H9 (cell line): Measurements from ENCODE around the gene EHF. TPM values are rescaled to one million over a fixed set of nuclear protein-coding genes. Genes with fewer than 3 reads are reported as not detected.

Source experiments
- DNase-seq: peaks from one replicate; pipeline ENCODE4 v3.0.0-alpha.2; 2017
- H2AFZ ChIP-seq: one replicate; pipeline ENCODE4 v1.6.1; 2013; ENCODE audit warnings: mild to moderate bottlenecking, low read length, control low read depth, moderate library complexity
- H2AK5ac ChIP-seq: 2 replicates; pipeline ENCODE4 v1.6.1; 2013; ENCODE audit warnings: low read length, control low read depth, mixed read lengths; ENCODE audit not compliant: insufficient read length
- H2BK120ac ChIP-seq: one replicate; pipeline ENCODE4 v1.6.1; 2013; ENCODE audit warnings: low read depth, mild to moderate bottlenecking, low read length, control low read depth, inconsistent platforms; ENCODE audit not compliant: poor library complexity, severe bottlenecking
- H2BK12ac ChIP-seq: 2 replicates; pipeline ENCODE4 v1.6.1; 2013; ENCODE audit warnings: low read length, control low read depth, mixed read lengths, low read depth; ENCODE audit not compliant: insufficient read length
- H2BK15ac ChIP-seq: 2 replicates; pipeline ENCODE4 v1.6.1; 2013; ENCODE audit warnings: low read depth, low read length, control low read depth
- H2BK20ac ChIP-seq: one replicate; pipeline ENCODE4 v1.6.1; 2013; ENCODE audit warnings: low read depth, mild to moderate bottlenecking, low read length, control low read depth, inconsistent platforms; ENCODE audit not compliant: poor library complexity, severe bottlenecking
- H2BK5ac ChIP-seq: 2 replicates; pipeline ENCODE4 v1.6.1; 2013; ENCODE audit warnings: low read length, control low read depth, mixed read lengths; ENCODE audit not compliant: insufficient read length
- H3K14ac ChIP-seq: 2 replicates; pipeline ENCODE4 v1.6.1; 2013; ENCODE audit warnings: low read length, control low read depth; ENCODE audit not compliant: insufficient read depth
- H3K18ac ChIP-seq: 2 replicates; pipeline ENCODE4 v1.6.1; 2013; ENCODE audit warnings: low read depth, mild to moderate bottlenecking, mixed read lengths, low read length, control low read depth; ENCODE audit not compliant: insufficient read length
- H3K23ac ChIP-seq: 2 replicates; pipeline ENCODE4 v1.6.1; 2013; ENCODE audit warnings: low read length, control low read depth, mixed read lengths, low read depth; ENCODE audit not compliant: insufficient read length
- H3K23me2 ChIP-seq: 2 replicates; pipeline ENCODE4 v1.6.1; 2013; ENCODE audit warnings: low read depth, mild to moderate bottlenecking, mixed read lengths, low read length, control low read depth; ENCODE audit not compliant: insufficient read length, poor library complexity, severe bottlenecking
- H3K27ac ChIP-seq: 2 replicates; pipeline ENCODE4 v1.5.1; 2013; ENCODE audit warnings: low read length, control low read depth, mixed read lengths, low read depth; ENCODE audit not compliant: insufficient read length
- H3K27me3 ChIP-seq: 2 replicates; pipeline ENCODE4 v1.6.1; 2013; ENCODE audit warnings: low read length, control low read depth, inconsistent platforms; ENCODE audit not compliant: insufficient read depth
- H3K4ac ChIP-seq: 2 replicates; pipeline ENCODE4 v1.6.1; 2013; ENCODE audit warnings: low read depth, mild to moderate bottlenecking, control low read depth, inconsistent platforms, low read length, moderate library complexity
- H3K4me1 ChIP-seq: 2 replicates; pipeline ENCODE4 v1.6.1; 2013; ENCODE audit warnings: low read length, control low read depth, inconsistent platforms; ENCODE audit not compliant: insufficient read depth
- H3K4me2 ChIP-seq: 2 replicates; pipeline ENCODE4 v1.6.1; 2013; ENCODE audit warnings: low read length, control low read depth, mixed read lengths; ENCODE audit not compliant: insufficient read length, insufficient read depth
- H3K56ac ChIP-seq: 2 replicates; pipeline ENCODE4 v1.6.1; 2013; ENCODE audit warnings: low read depth, mild to moderate bottlenecking, mixed read lengths, low read length, control low read depth; ENCODE audit not compliant: insufficient read length
- H3K79me1 ChIP-seq: 2 replicates; pipeline ENCODE4 v1.6.1; 2013; ENCODE audit warnings: low read depth, mild to moderate bottlenecking, moderate library complexity, low read length, control low read depth, inconsistent platforms; ENCODE audit not compliant: insufficient read depth, poor library complexity, severe bottlenecking
- H3K79me2 ChIP-seq: 2 replicates; pipeline ENCODE4 v1.6.1; 2013; ENCODE audit warnings: low read length, control low read depth, inconsistent platforms; ENCODE audit not compliant: insufficient read depth
- H3K9ac ChIP-seq: 2 replicates; pipeline ENCODE4 v1.6.1; 2013; ENCODE audit warnings: low read length, control low read depth, mixed read lengths; ENCODE audit not compliant: insufficient read length; ENCODE audit errors: extremely low read depth
- H3K9me3 ChIP-seq: one replicate; pipeline ENCODE4 v1.6.1; 2013; ENCODE audit warnings: low read depth, low read length, inconsistent platforms; ENCODE audit not compliant: control insufficient read depth
- H3T11ph ChIP-seq: one replicate; pipeline ENCODE4 v1.6.1; 2013; ENCODE audit warnings: mild to moderate bottlenecking, low read length, control low read depth, inconsistent platforms
- H4K20me1 ChIP-seq: one replicate; pipeline ENCODE4 v1.6.1; 2013; ENCODE audit not compliant: control insufficient read depth, insufficient read length, insufficient read depth
- H4K5ac ChIP-seq: 2 replicates; pipeline ENCODE4 v1.6.1; 2013; ENCODE audit warnings: low read depth, mild to moderate bottlenecking, mixed read lengths, low read length, control low read depth; ENCODE audit not compliant: insufficient read length
- H4K8ac ChIP-seq: replicated peaks from 2 replicates; pipeline ENCODE4 v1.6.1; 2013; ENCODE audit warnings: low read length, control low read depth, mixed read lengths, low read depth; ENCODE audit not compliant: insufficient read length
- H4K91ac ChIP-seq: 2 replicates; pipeline ENCODE4 v1.6.1; 2013; ENCODE audit warnings: low read depth, mild to moderate bottlenecking, moderate library complexity, mixed read lengths, low read length, control low read depth; ENCODE audit not compliant: insufficient read length
- H3K27ac Mint-ChIP-seq, 3 experiments: 2 replicates in 2 of 3; 3 replicates in 1 of 3; pipeline ENCODE4 v1.8.0; 2020 to 2021; ENCODE audit warnings: mixed read lengths in 3 of 3, mild to moderate bottlenecking in 1 of 3, moderate library complexity in 1 of 3
- H3K27me3 Mint-ChIP-seq: 2 replicates; pipeline ENCODE4 v1.8.0; 2021; ENCODE audit warnings: low read depth, mild to moderate bottlenecking, moderate library complexity, mixed read lengths
- H3K36me3 Mint-ChIP-seq, 3 experiments: 2 replicates in 2 of 3; 3 replicates in 1 of 3; pipeline ENCODE4 v1.8.0; 2020 to 2021; ENCODE audit warnings: low read depth in 3 of 3, mixed read lengths in 3 of 3; ENCODE audit not compliant: insufficient read depth in 1 of 3
- H3K4me1 Mint-ChIP-seq, 2 experiments: 2 replicates each; pipeline ENCODE4 v1.8.0; 2020; ENCODE audit warnings: mixed read lengths in 2 of 2
- H3K4me3 Mint-ChIP-seq, 2 experiments: 2 replicates in 1 of 2; 3 replicates in 1 of 2; pipeline ENCODE4 v1.8.0; 2020 to 2021; ENCODE audit warnings: mild to moderate bottlenecking in 2 of 2, mixed read lengths in 2 of 2, moderate library complexity in 1 of 2
- H3K9me3 Mint-ChIP-seq, 2 experiments: 2 replicates in 1 of 2; 3 replicates in 1 of 2; pipeline ENCODE4 v1.8.0; 2020; ENCODE audit warnings: mild to moderate bottlenecking in 2 of 2, mixed read lengths in 2 of 2, moderate library complexity in 1 of 2
- CTCF ChIP-seq: fragments of 200-600 bp; sonication (generic); conservative IDR thresholded peaks from 3 replicates; pipeline ENCODE4 v1.8.0; 2021; ENCODE audit warnings: antibody characterized with exemption, mild to moderate bottlenecking
- WGBS: extraction: QIAGEN DNeasy Blood & Tissue Kit; methylation state at CpG from one replicate; pipeline ENCODE4 v1.1.7; 2013; ENCODE audit warnings: missing lambda C conversion rate, low lambda C conversion rate, mixed read lengths; ENCODE audit not compliant: insufficient read length; ENCODE audit errors: extremely low coverage; 5-methylcytosine and 5-hydroxymethylcytosine counted together
- total RNA-seq: library from RNA; stranded (reverse); gene quantifications from 2 replicates; pipeline ENCODE4 v1.2.1, GENCODE V29; 2021

Gene EHF
- total RNA-seq, 1 experiment from 2014 or later: not detected

GRCh38 chr11:34625576-34625975 is 4.7 kb downstream of the EHF start:
- peaks cover 3% of the 10 kb centered on the region; the same call in 1 of the 2 replicates for H3K27me3 Mint-ChIP-seq
- Histone ChIP-seq H3K9me3 (no peaks in the 10 kb centered on the region), H3K79me2 (no peaks in the 10 kb centered on the region), H2AK5ac (no peak overlapping the region), H3T11ph (no peak overlapping the region), H3K18ac (no peak overlapping the region), H4K20me1 (no peaks in the 10 kb centered on the region), H3K79me1 (no peaks in the 10 kb centered on the region), H4K5ac (no peak overlapping the region), H3K9ac (no peak overlapping the region), H3K4ac (no peak overlapping the region), H2BK5ac (no peak overlapping the region), H2BK15ac (no peak overlapping the region), H3K4me1 (no peaks in the 10 kb centered on the region), H4K8ac (no peak overlapping the region), H3K27me3 (no peaks in the 10 kb centered on the region), H3K27ac (no peak overlapping the region), H2BK20ac (no peak overlapping the region), H2AFZ (no peak overlapping the region), H3K14ac (no peak overlapping the region), H3K4me2 (no peak overlapping the region), H2BK120ac (no peak overlapping the region), H3K23ac (no peak overlapping the region), H3K56ac (no peak overlapping the region), H2BK12ac (no peak overlapping the region), H3K23me2 (no peaks in the 10 kb centered on the region), H4K91ac (no peak overlapping the region)
- H3K27ac Mint-ChIP-seq: 0 out of 7 replicates have a peak overlapping the region, but pooled peaks of 1 of the 3 experiments have one; percentile 42
- H3K4me1 Mint-ChIP-seq: peaks cover 4 to 8% of the 10 kb centered on the region in 2 experiments; a peak in 2 of 4 replicates
- no peaks in the 10 kb centered on the region for H3K9me3 Mint-ChIP-seq
- no CpG with 5 or more reads among the region's 4 CpGs for WGBS
- TF ChIP-seq CTCF: no peak
- DNase-seq: no peak
- H3K36me3 Mint-ChIP-seq: no peaks in the 10 kb centered on the region
- H3K4me3 Mint-ChIP-seq: no peak overlapping the region
